ENCODE results near the gene CPT1A. TPM values are rescaled to one million over a fixed set of nuclear protein-coding genes. Genes with fewer than 3 reads are reported as not detected.
"Not testable (repeated sequence)": the region's sequence is repeated elsewhere in the genome, so short reads cannot be mapped to it uniquely, and the experiment has no call there.

The CPT1A gene
- 10 to 100 TPM; 22.2 to 62.6 (median 30.4) TPM for total RNA-seq

- no peaks in the 10 kb centered on the region for H3K9me3 ChIP-seq
- no peaks in the 10 kb centered on the region for H3K36me3 ChIP-seq
- peak; percentile 59 to 77 for DNase-seq (ENCODE audit: low spot score in 2 of 2)
- H3K27ac ChIP-seq: peak within 1 kb of the TSS; percentile 91 to 97
- intact Hi-C loops (cut with DNase I; ENCODE audit: low total_unique reads): no loop called here
- H3K4me3 ChIP-seq: peak within 1 kb of the TSS; percentile 71 to 84 (median 81)
- H3K4me1 ChIP-seq: peaks cover 0 to 18% of the 10 kb centered on the region in 2 donors
- no peaks in the 10 kb centered on the region for H3K27me3 ChIP-seq
- no peak for TF ChIP-seq POLR2A (IDR thresholded peaks at IDR 0.05)
- peak in 2 of 3 donors; percentile 7 to 10 for TF ChIP-seq POLR2AphosphoS5 (IDR thresholded peaks at IDR 0.05)
Measured at GRCh38 chr11:68841718-68842426, at the start of gene CPT1A. TSS of gene CPT1A (minus strand) at chr11:68841916. CDS start at chr11:68815474, 26,442 bp downstream.

- DNase-seq (ENCODE audit: low spot score in 2 of 2): peak; percentile 67 to 90
- peak; percentile 36 to 72 (median 65) for TF ChIP-seq POLR2AphosphoS5 (IDR thresholded peaks at IDR 0.05)
- TF ChIP-seq, protein P1, sequence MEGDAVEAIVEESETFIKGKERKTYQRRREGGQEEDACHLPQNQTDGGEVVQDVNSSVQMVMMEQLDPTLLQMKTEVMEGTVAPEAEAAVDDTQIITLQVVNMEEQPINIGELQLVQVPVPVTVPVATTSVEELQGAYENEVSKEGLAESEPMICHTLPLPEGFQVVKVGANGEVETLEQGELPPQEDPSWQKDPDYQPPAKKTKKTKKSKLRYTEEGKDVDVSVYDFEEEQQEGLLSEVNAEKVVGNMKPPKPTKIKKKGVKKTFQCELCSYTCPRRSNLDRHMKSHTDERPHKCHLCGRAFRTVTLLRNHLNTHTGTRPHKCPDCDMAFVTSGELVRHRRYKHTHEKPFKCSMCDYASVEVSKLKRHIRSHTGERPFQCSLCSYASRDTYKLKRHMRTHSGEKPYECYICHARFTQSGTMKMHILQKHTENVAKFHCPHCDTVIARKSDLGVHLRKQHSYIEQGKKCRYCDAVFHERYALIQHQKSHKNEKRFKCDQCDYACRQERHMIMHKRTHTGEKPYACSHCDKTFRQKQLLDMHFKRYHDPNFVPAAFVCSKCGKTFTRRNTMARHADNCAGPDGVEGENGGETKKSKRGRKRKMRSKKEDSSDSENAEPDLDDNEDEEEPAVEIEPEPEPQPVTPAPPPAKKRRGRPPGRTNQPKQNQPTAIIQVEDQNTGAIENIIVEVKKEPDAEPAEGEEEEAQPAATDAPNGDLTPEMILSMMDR (IDR thresholded peaks at IDR 0.05): no peak
Measured at GRCh38 chr11:68890490-68891231, 48.9 kb upstream of the CPT1A start.

GRCh38 chr11:68889948-68890446, 48.3 kb upstream of the CPT1A start:
- Histone ChIP-seq H3K4me1 (peaks cover 6 to 11% of the 10 kb centered on the region in 2 donors), H3K27ac (peak overlapping the region; percentile 67 to 91), H3K9me3 (no peaks in the 10 kb centered on the region), H3K4me3 (no peak overlapping the region), H3K27me3 (no peaks in the 10 kb centered on the region), H3K36me3 (no peaks in the 10 kb centered on the region)
- no peak for TF ChIP-seq POLR2A (IDR thresholded peaks at IDR 0.05)
- TF ChIP-seq, protein P1 (IDR thresholded peaks at IDR 0.05): peak in 1 of 3 donors; percentile 31
- TF ChIP-seq POLR2AphosphoS5 (IDR thresholded peaks at IDR 0.05): no peak
- intact Hi-C loops (cut with DNase I; ENCODE audit: low total_unique reads): no loop called here
- no peak for DNase-seq (ENCODE audit: low spot score in 2 of 2)

More at GRCh38 chr11:68890490-68891231, 48.9 kb upstream of the CPT1A start:
- Histone ChIP-seq H3K9me3 (no peaks in the 10 kb centered on the region), H3K4me3 (peak overlapping the region in 1 of 3 donors; percentile 31), H3K27ac (peak overlapping the region; percentile 68 to 91), H3K36me3 (no peaks in the 10 kb centered on the region), H3K27me3 (no peaks in the 10 kb centered on the region), H3K4me1 (peaks cover 6 to 11% of the 10 kb centered on the region in 2 donors)
- intact Hi-C loops (cut with DNase I; ENCODE audit: low total_unique reads): no loop called here

DNA sequence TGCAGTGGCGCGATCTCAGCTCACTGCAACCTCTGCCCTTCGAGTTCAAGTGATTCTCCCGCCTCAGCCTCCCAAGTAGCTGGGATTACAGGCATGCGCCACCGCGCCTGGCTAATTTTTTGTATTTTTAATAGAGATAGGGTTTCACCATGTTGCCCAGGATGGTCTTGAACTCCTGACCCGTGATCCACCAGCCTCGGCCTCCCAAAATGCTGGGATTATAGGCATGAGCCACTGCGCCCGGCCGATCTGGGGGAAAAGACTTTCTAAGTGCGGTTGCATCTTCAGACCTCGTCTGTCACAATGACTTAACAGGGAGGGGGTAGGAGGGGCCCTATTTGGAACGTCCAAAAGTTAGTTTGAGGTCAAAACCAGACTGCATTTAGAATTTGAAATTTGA, 43.1 kb upstream of the CPT1A start:
- H3K27ac ChIP-seq; H3K4me1 ChIP-seq; DNase-seq (ENCODE audit: low spot score in 2 of 2); intact Hi-C loops (cut with DNase I; ENCODE audit: low total_unique reads); H3K4me3 ChIP-seq; H3K27me3 ChIP-seq; H3K36me3 ChIP-seq; H3K9me3 ChIP-seq: not testable (repeated sequence)

GRCh38 chr11:68882391-68882790, 40.7 kb upstream of the CPT1A start:
- intact Hi-C loops (cut with DNase I; ENCODE audit: low total_unique reads): no loop called here
- no peak overlapping the region for H3K4me3 ChIP-seq
- no peak for DNase-seq (ENCODE audit: low spot score in 2 of 2)
- H3K9me3 ChIP-seq: no peaks in the 10 kb centered on the region
- no peaks in the 10 kb centered on the region for H3K27me3 ChIP-seq
- H3K36me3 ChIP-seq: no peaks in the 10 kb centered on the region
- H3K27ac ChIP-seq: no peak overlapping the region
- H3K4me1 ChIP-seq: no peaks in the 10 kb centered on the region
- TF ChIP-seq POLR2A (IDR thresholded peaks at IDR 0.05): no peak
- TF ChIP-seq POLR2AphosphoS5 (IDR thresholded peaks at IDR 0.05): no peak
- TF ChIP-seq, protein P1 (IDR thresholded peaks at IDR 0.05): no peak

DNA sequence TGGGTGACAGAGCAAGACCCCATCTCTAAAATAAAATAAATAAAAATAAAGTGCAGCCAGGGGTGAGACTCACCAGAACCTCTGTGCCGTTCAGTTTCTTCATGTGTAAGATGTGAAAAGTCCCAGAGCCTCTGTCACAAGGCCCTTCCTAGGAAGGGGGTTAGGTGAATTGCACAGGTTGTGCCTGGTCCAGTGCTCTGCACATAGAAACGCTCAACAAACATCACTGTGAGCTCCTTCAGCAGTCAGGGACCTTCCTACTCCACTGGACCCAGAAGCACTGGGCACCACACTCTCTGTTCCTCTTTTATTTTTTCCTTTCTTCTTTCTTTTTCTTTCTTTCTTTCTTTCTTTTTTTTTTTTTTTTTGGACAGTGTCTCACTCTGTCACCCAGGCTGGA, 39.6 kb upstream of the CPT1A start:
- Histone ChIP-seq H3K9me3 (no peaks in the 10 kb centered on the region), H3K4me1 (no peaks in the 10 kb centered on the region), H3K36me3 (no peaks in the 10 kb centered on the region), H3K27me3 (no peaks in the 10 kb centered on the region), H3K4me3 (no peak overlapping the region), H3K27ac (no peak overlapping the region)
- no peak for DNase-seq (ENCODE audit: low spot score in 2 of 2)
- TF ChIP-seq POLR2AphosphoS5 (IDR thresholded peaks at IDR 0.05) (no peak), POLR2A (IDR thresholded peaks at IDR 0.05) (no peak)
- TF ChIP-seq, protein P1 (IDR thresholded peaks at IDR 0.05): no peak
- intact Hi-C loops (cut with DNase I; ENCODE audit: low total_unique reads): no loop called here
